ENCODE results near the gene ITGB1BP1. TPM values are rescaled to one million over a fixed set of nuclear protein-coding genes. Genes with fewer than 3 reads are reported as not detected.

ITGB1BP1 gene
- total RNA-seq, 5 donors from 2014 or later (not counting 1 experiment from before 2014, with no cell fraction given): 46.5 to 76.7 (median 69.0) TPM

DNA sequence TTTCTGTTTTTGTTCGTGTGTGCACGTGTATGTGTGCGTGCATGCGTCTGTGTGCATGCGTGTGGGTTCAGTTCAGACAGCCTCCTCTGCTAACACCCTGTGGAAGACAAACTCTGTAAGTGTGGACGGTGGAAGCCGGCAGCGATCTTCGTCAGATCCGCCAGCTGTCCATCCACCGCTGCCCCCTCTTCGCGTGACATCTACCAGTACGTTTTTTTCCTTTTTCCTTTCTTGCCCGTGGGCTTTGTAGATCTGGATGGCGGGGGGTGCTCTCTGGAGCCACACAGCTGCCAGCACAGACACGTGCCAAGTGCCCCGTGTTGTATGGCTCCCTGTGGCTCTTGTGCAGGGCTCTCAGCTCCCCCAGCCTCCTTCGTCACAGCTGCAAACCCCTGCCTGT is 32.3 kb downstream of the ITGB1BP1 start:
- no peak overlapping the region for H3K27ac ChIP-seq (ENCODE audit: low read length)
- H3K27ac Mint-ChIP-seq: no peak overlapping the region
- ATAC-seq (replicated peaks in 1 of 4): no peak
- H3K36me3 Mint-ChIP-seq: no peaks in the 10 kb centered on the region
- no peaks in the 10 kb centered on the region for H3K4me1 ChIP-seq (ENCODE audit: control insufficient read depth in 1 of 2, extremely low read depth in 1 of 2, insufficient read depth in 2 of 2, low read length in 2 of 2)
- ChIA-PET POLR2A (no interaction called here), CTCF (no interaction called here)
- peaks cover 0 to 1% of the 10 kb centered on the region in 2 donors for H3K27me3 Mint-ChIP-seq
- H3K9me3 Mint-ChIP-seq: no peaks in the 10 kb centered on the region
- H3K4me3 Mint-ChIP-seq: no peak overlapping the region
- no peaks in the 10 kb centered on the region for H3K9me3 ChIP-seq
- WGBS (ENCODE audit: insufficient coverage): 91% methylated on average over 16 of the region's 19 CpGs
- peaks cover 0 to 9% of the 10 kb centered on the region in 2 experiments for H3K27me3 ChIP-seq (replicated peaks in 1 of 2; ENCODE audit: control insufficient read depth in 2 of 2, extremely low read depth in 1 of 2, insufficient read depth in 2 of 2, low read length in 1 of 2)
- H3K4me3 ChIP-seq (ENCODE audit: control insufficient read depth in 1 of 2, extremely low read depth in 1 of 2, low read length in 1 of 2): no peak overlapping the region
- no peak for DNase-seq
- no peaks in the 10 kb centered on the region for H3K36me3 ChIP-seq (ENCODE audit: control insufficient read depth in 2 of 2, extremely low read depth in 1 of 2, insufficient read depth in 1 of 2, low read length in 1 of 2)
- H3K4me1 Mint-ChIP-seq: no peaks in the 10 kb centered on the region

GRCh38 chr2:9390151-9390850 is 33.0 kb downstream of the ITGB1BP1 start:
- Mint-ChIP-seq H3K4me3 (no peak overlapping the region), H3K27ac (no peak overlapping the region), H3K27me3 (peaks cover 0 to 1% of the 10 kb centered on the region in 2 donors), H3K9me3 (no peaks in the 10 kb centered on the region), H3K36me3 (no peaks in the 10 kb centered on the region), H3K4me1 (no peaks in the 10 kb centered on the region)
- WGBS (ENCODE audit: insufficient coverage): 77% methylated on average over 3 of the region's 7 CpGs
- Histone ChIP-seq H3K27ac (ENCODE audit: low read length) (no peak overlapping the region), H3K4me1 (ENCODE audit: control insufficient read depth in 1 of 2, extremely low read depth in 1 of 2, insufficient read depth in 2 of 2, low read length in 2 of 2) (no peaks in the 10 kb centered on the region), H3K4me3 (ENCODE audit: control insufficient read depth in 1 of 2, extremely low read depth in 1 of 2, low read length in 1 of 2) (no peak overlapping the region), H3K27me3 (replicated peaks in 1 of 2; ENCODE audit: control insufficient read depth in 2 of 2, extremely low read depth in 1 of 2, insufficient read depth in 2 of 2, low read length in 1 of 2) (peaks cover 0 to 9% of the 10 kb centered on the region in 2 experiments), H3K9me3 (no peaks in the 10 kb centered on the region), H3K36me3 (ENCODE audit: control insufficient read depth in 2 of 2, extremely low read depth in 1 of 2, insufficient read depth in 1 of 2, low read length in 1 of 2) (no peaks in the 10 kb centered on the region)
- DNase-seq (no peak), ATAC-seq (replicated peaks in 1 of 4) (no peak)
- CTCF ChIA-PET: interaction anchor here in 1 of 2 donors (0.8 kb wide), 1 partner anchor 25 kb away, joined by 3 read pairs; no protein-coding TSS in a partner anchor
- POLR2A ChIA-PET: no interaction called here

DNA sequence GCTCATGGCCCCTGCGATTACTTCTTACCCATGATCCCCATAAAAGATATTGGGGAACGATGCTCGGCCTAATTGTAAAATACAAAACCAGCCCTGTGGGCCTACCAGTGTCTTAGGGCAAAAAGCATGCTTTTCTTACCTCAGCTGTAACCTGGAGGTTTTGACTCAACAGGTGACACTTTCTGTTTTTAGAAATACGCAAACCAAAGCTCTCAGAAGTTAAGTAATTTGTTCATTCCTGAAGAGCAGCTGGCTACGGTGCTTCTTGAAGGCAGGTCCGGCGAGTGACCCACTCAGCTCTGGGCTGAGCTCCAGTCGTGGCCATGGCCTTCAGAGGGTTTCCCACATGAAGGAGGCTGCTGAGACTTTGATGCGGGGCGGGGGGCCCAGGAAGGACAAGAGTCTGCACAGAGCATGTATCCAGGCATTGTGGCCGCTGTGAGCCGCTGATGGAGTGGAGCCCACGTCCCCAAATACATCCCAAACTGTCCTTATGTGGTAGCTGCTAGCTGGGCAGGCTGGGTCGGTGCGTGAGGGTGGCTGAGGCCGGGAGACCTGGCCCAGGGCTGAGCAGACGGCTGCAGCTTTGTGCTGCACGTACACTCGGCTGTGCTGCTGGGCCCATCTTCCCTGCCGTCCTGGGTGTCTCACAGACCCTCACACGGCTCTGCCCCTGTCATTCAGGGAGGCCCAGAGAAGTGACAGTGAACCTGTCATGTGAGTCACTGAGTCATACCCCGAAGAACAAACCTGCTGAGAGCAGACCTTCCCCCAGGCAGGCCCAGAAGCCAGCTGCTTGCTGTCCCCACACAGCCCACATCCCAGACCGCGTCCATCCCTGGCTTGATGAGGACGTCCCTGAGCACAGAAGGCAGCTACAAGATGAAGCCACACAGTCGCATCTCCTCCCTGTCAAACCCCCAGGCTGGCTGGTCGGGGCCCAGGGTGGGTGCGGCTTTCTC is 34.1 kb downstream of the ITGB1BP1 start:
- Mint-ChIP-seq H3K9me3 (no peaks in the 10 kb centered on the region), H3K4me3 (no peak overlapping the region), H3K4me1 (no peaks in the 10 kb centered on the region), H3K27ac (no peak overlapping the region), H3K36me3 (no peaks in the 10 kb centered on the region), H3K27me3 (peaks cover 0 to 1% of the 10 kb centered on the region in 2 donors)
- H3K36me3 ChIP-seq (ENCODE audit: control insufficient read depth in 2 of 2, extremely low read depth in 1 of 2, insufficient read depth in 1 of 2, low read length in 1 of 2): no peaks in the 10 kb centered on the region
- no peaks in the 10 kb centered on the region for H3K4me1 ChIP-seq (ENCODE audit: control insufficient read depth in 1 of 2, extremely low read depth in 1 of 2, insufficient read depth in 2 of 2, low read length in 2 of 2)
- peaks cover 0 to 14% of the 10 kb centered on the region in 2 experiments for H3K27me3 ChIP-seq (replicated peaks in 1 of 2; ENCODE audit: control insufficient read depth in 2 of 2, extremely low read depth in 1 of 2, insufficient read depth in 2 of 2, low read length in 1 of 2)
- no peak overlapping the region for H3K27ac ChIP-seq (ENCODE audit: low read length)
- H3K4me3 ChIP-seq (ENCODE audit: control insufficient read depth in 1 of 2, extremely low read depth in 1 of 2, low read length in 1 of 2): no peak overlapping the region
- H3K9me3 ChIP-seq: no peaks in the 10 kb centered on the region
- no peak for DNase-seq
- POLR2A ChIA-PET: interaction anchor here in 1 of 2 donors (0.7 kb wide), 1 partner anchor 31 kb away, joined by 4 read pairs; no protein-coding TSS in a partner anchor
- ATAC-seq (replicated peaks in 1 of 4): no peak
- WGBS (ENCODE audit: insufficient coverage): 85% methylated on average over 20 of the region's 28 CpGs
- CTCF ChIA-PET: no interaction called here

DNA sequence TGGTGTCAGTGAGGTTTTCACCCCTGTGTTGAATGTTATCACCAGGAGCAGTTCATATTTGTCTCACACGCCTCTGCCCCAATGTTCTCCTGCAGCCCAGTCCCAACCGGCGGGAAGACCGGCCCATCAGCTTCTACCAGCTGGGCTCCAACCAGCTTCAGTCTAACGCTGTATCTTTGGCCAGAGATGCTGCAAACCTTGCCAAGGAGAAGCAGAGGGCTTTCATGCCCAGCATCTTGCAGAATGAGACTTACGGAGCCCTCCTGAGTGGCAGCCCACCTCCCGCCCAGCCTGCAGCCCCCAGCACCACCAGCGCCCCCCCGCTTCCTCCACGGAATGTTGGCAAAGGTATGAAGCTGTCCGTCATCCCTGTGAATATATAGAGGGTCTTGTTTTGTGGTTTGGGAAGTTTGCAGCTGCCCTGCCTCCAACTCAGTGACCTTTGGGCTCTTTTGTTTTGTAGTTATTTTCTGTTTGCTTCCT is 35.1 kb downstream of the ITGB1BP1 start:
- H3K4me3 ChIP-seq (ENCODE audit: control insufficient read depth in 1 of 2, extremely low read depth in 1 of 2, low read length in 1 of 2): no peak overlapping the region
- H3K27me3 ChIP-seq (replicated peaks in 1 of 2; ENCODE audit: control insufficient read depth in 2 of 2, extremely low read depth in 1 of 2, insufficient read depth in 2 of 2, low read length in 1 of 2): peaks cover 0 to 15% of the 10 kb centered on the region in 2 experiments
- CTCF ChIA-PET: no interaction called here
- H3K27ac ChIP-seq (ENCODE audit: low read length): no peak overlapping the region
- DNase-seq (no peak), ATAC-seq (replicated peaks in 1 of 4) (no peak)
- no peaks in the 10 kb centered on the region for H3K36me3 ChIP-seq (ENCODE audit: control insufficient read depth in 2 of 2, extremely low read depth in 1 of 2, insufficient read depth in 1 of 2, low read length in 1 of 2)
- POLR2A ChIA-PET: interaction anchor here in 1 of 2 donors (0.7 kb wide), 1 partner anchor 32 kb away, joined by 4 read pairs; no protein-coding TSS in a partner anchor
- no peak overlapping the region for H3K4me3 Mint-ChIP-seq
- no peak overlapping the region for H3K27ac Mint-ChIP-seq
- H3K9me3 Mint-ChIP-seq: no peaks in the 10 kb centered on the region
- H3K27me3 Mint-ChIP-seq: no peaks in the 10 kb centered on the region
- H3K4me1 ChIP-seq (ENCODE audit: control insufficient read depth in 1 of 2, extremely low read depth in 1 of 2, insufficient read depth in 2 of 2, low read length in 2 of 2): no peaks in the 10 kb centered on the region
- no peaks in the 10 kb centered on the region for H3K9me3 ChIP-seq
- WGBS (ENCODE audit: insufficient coverage): 99% methylated on average over 6 of the region's 11 CpGs
- H3K4me1 Mint-ChIP-seq: no peaks in the 10 kb centered on the region
- H3K36me3 Mint-ChIP-seq: no peaks in the 10 kb centered on the region

DNA sequence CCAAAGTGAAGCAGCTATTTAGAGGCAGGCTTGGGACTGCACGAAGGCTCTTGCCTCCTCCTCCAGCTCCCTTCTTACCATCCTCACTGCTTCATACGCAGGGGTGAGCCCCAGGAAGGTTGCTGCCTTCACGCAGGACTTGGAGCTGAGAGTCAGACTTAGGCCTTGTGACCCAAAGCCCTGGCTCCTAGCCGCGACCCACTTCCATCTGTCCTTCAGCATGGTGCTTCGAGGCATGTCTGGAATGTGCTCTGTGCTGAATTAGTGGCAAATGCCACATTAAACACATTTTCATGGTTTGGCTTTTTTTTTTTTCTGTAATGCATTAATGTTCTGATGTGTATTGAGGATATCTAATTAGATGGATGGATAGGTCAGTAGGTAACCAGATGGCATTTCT is 37.5 kb downstream of the ITGB1BP1 start:
- no peaks in the 10 kb centered on the region for H3K36me3 ChIP-seq (ENCODE audit: control insufficient read depth in 2 of 2, extremely low read depth in 1 of 2, insufficient read depth in 1 of 2, low read length in 1 of 2)
- H3K9me3 ChIP-seq: no peaks in the 10 kb centered on the region
- H3K4me1 Mint-ChIP-seq: no peaks in the 10 kb centered on the region
- ChIA-PET POLR2A (no interaction called here), CTCF (interaction anchor here in 1 of 2 donors (0.7 kb wide), 1 partner anchor 185 kb away, joined by 4 read pairs; no protein-coding TSS in a partner anchor)
- H3K36me3 Mint-ChIP-seq: no peaks in the 10 kb centered on the region
- H3K27me3 ChIP-seq (replicated peaks in 1 of 2; ENCODE audit: control insufficient read depth in 2 of 2, extremely low read depth in 1 of 2, insufficient read depth in 2 of 2, low read length in 1 of 2): peaks cover 0 to 7% of the 10 kb centered on the region in 2 experiments
- no peaks in the 10 kb centered on the region for H3K27me3 Mint-ChIP-seq
- H3K27ac Mint-ChIP-seq: no peak overlapping the region
- 89% methylated on average over 2 of the region's 6 CpGs for WGBS (ENCODE audit: insufficient coverage)
- H3K27ac ChIP-seq (ENCODE audit: low read length): no peak overlapping the region
- ATAC-seq (replicated peaks in 1 of 4) (no peak), DNase-seq (no peak)
- no peak overlapping the region for H3K4me3 ChIP-seq (ENCODE audit: control insufficient read depth in 1 of 2, extremely low read depth in 1 of 2, low read length in 1 of 2)
- H3K4me1 ChIP-seq (ENCODE audit: control insufficient read depth in 1 of 2, extremely low read depth in 1 of 2, insufficient read depth in 2 of 2, low read length in 2 of 2): no peaks in the 10 kb centered on the region
- H3K4me3 Mint-ChIP-seq: no peak overlapping the region
- no peaks in the 10 kb centered on the region for H3K9me3 Mint-ChIP-seq

DNA sequence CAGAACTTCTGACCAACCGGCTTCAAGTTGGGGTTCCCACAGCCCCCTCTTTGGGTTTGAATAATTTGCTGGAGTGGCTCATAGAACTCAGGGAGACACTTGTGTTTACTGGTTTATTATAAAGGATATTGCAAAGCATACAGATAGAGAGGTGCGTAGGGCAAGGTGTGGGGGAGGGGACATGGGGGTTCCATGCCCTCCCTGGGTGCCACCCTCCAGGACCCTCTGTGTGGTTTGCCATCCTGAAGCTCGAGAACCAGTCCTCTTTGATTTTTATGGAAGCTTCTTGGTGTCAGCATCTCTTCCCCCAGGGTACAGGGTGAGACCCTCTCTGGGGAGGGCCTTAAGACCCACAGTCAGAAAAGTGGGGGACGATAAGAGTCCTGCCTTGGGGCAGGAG is 38.8 kb downstream of the ITGB1BP1 start:
- DNase-seq: no peak
- peaks cover 0 to 7% of the 10 kb centered on the region in 2 experiments for H3K27me3 ChIP-seq (replicated peaks in 1 of 2; ENCODE audit: control insufficient read depth in 2 of 2, extremely low read depth in 1 of 2, insufficient read depth in 2 of 2, low read length in 1 of 2)
- H3K27ac ChIP-seq (ENCODE audit: low read length): no peak overlapping the region
- no peaks in the 10 kb centered on the region for H3K36me3 ChIP-seq (ENCODE audit: control insufficient read depth in 2 of 2, extremely low read depth in 1 of 2, insufficient read depth in 1 of 2, low read length in 1 of 2)
- H3K27ac Mint-ChIP-seq: no peak overlapping the region
- H3K4me3 ChIP-seq (ENCODE audit: control insufficient read depth in 1 of 2, extremely low read depth in 1 of 2, low read length in 1 of 2): no peak overlapping the region
- no peaks in the 10 kb centered on the region for H3K4me1 Mint-ChIP-seq
- no peaks in the 10 kb centered on the region for H3K9me3 Mint-ChIP-seq
- H3K4me1 ChIP-seq (ENCODE audit: control insufficient read depth in 1 of 2, extremely low read depth in 1 of 2, insufficient read depth in 2 of 2, low read length in 2 of 2): no peaks in the 10 kb centered on the region
- no peak for ATAC-seq (replicated peaks in 1 of 4)
- H3K36me3 Mint-ChIP-seq: no peaks in the 10 kb centered on the region
- POLR2A ChIA-PET: no interaction called here
- H3K9me3 ChIP-seq: no peaks in the 10 kb centered on the region
- H3K4me3 Mint-ChIP-seq: no peak overlapping the region
- no peaks in the 10 kb centered on the region for H3K27me3 Mint-ChIP-seq
- WGBS (ENCODE audit: insufficient coverage): 86% methylated on average over 1 of the region's 4 CpGs
- CTCF ChIA-PET: no interaction called here

Data from T-cell (primary cell).